GM15510 (cell line): ENCODE data around the gene CYBC1.
A peak's percentile ranks its signal among the peaks of the same experiment; 100 is the strongest.

Source experiments
- POLR2A ChIP-seq: IDR thresholded peaks from 3 replicates; pipeline ENCODE4 v1.6.1; 2011; ENCODE audit warnings: borderline replicate concordance; ENCODE audit not compliant: insufficient read length; ENCODE audit errors: extremely low read depth

Gene CYBC1

GRCh38 chr17:82450357-82451106 is at the start of gene CYBC1:
CYBC1 (minus strand) TSS chr17:82450752; CDS start chr17:82449254, 1,498 bp downstream.
- TF ChIP-seq POLR2A, result peak; percentile 90

- peak; percentile 19 for TF ChIP-seq POLR2A
These were observed 47.2 kb upstream of the CYBC1 start for GRCh38 chr17:82497483-82498405.

- peak; percentile 49 for TF ChIP-seq POLR2A
These were observed 46.2 kb upstream of the CYBC1 start for GRCh38 chr17:82496529-82497434.

- no peak for TF ChIP-seq POLR2A
These were observed 45.4 kb upstream of the CYBC1 start for GRCh38 chr17:82495844-82496528.

- TF ChIP-seq POLR2A, result no peak
These were observed 43.9 kb upstream of the CYBC1 start for GRCh38 chr17:82494236-82495055.

- TF ChIP-seq POLR2A, result no peak
These were observed 42.8 kb upstream of the CYBC1 start for GRCh38 chr17:82493226-82493781.

GRCh38 chr17:82492643-82493225 is 42.2 kb upstream of the CYBC1 start:
- TF ChIP-seq POLR2A, result no peak

- no peak for TF ChIP-seq POLR2A
These were observed 41.0 kb upstream of the CYBC1 start for GRCh38 chr17:82491533-82491932.

- no peak for TF ChIP-seq POLR2A
These were observed 40.6 kb upstream of the CYBC1 start for GRCh38 chr17:82491196-82491530.

- TF ChIP-seq POLR2A, result no peak
These were observed 40.1 kb upstream of the CYBC1 start for GRCh38 chr17:82490512-82491195.

- no peak for TF ChIP-seq POLR2A
These were observed 39.4 kb upstream of the CYBC1 start for GRCh38 chr17:82489851-82490511.

- no peak for TF ChIP-seq POLR2A
These were observed 38.6 kb upstream of the CYBC1 start for GRCh38 chr17:82489117-82489516.
